K562 (cell line): ENCODE data around the gene GPR180.

Source experiments
- BCL6 ChIP-seq: fragments of 250-450 bp; sonication (Bioruptor Pico); IDR thresholded peaks from 2 replicates; pipeline ENCODE4 v1.4.0; 2020
- CBX5 ChIP-seq: IDR thresholded peaks from 2 replicates; pipeline ENCODE4 v1.6.1; 2014; ENCODE audit warnings: low read depth, borderline replicate concordance
- CHD1 ChIP-seq: fragments of 200-600 bp; sonication (generic); IDR thresholded peaks from one replicate; pipeline ENCODE4 v1.6.1; 2012; ENCODE audit warnings: mild to moderate bottlenecking, moderate library complexity, low read length, inconsistent platforms
- CTCF ChIP-seq, 3 experiments: IDR thresholded peaks in 2 of 3; conservative IDR thresholded peaks in 1 of 3; 2 replicates each; pipeline ENCODE4 v1.5.1; 2011 to 2012; ENCODE audit warnings: low read length in 3 of 3, mild to moderate bottlenecking in 3 of 3, control low read depth in 2 of 3, improper control_type of control experiment in 1 of 3, inconsistent platforms in 1 of 3, low read depth in 1 of 3, mixed read lengths in 1 of 3, moderate library complexity in 1 of 3; ENCODE audit not compliant: insufficient read depth in 2 of 3
- ELF2 ChIP-seq: fragments of 250-450 bp; sonication (Bioruptor Pico); IDR thresholded peaks from 2 replicates; pipeline ENCODE4 v1.5.0; 2021; ENCODE audit warnings: mild to moderate bottlenecking
- GABPA ChIP-seq: fragments of 200-800 bp; sonication (Bioruptor generic); conservative IDR thresholded peaks from 2 replicates; pipeline ENCODE4 v1.6.1; 2016; ENCODE audit warnings: low read depth, missing genetic modification characterization, missing compliant biosample characterization
- HMG20A ChIP-seq: fragments of 450-650 bp; formaldehyde crosslinking; conservative IDR thresholded peaks from 2 replicates; pipeline ENCODE4 v1.4.0; 2020; ENCODE audit warnings: mild to moderate bottlenecking, mixed read lengths
- MXI1 ChIP-seq: IDR thresholded peaks from 2 replicates; pipeline ENCODE4 v1.6.1; 2011; ENCODE audit warnings: low read depth, mild to moderate bottlenecking, improper control_type of control experiment, low read length
- POLR2A ChIP-seq: fragments of 450-650 bp; conservative IDR thresholded peaks from 2 replicates; pipeline ENCODE4 v1.6.1; 2016
- RAD21 ChIP-seq, 2 experiments: fragments of 250-450 bp in 1 of 2; fragments of 450-650 bp in 1 of 2; sonication (Bioruptor Pico) in 1 of 2; formaldehyde crosslinking in 1 of 2; IDR thresholded peaks in 1 of 2; conservative IDR thresholded peaks in 1 of 2; 2 replicates each; pipeline versions ENCODE4 v1.4.0 to v1.8.0; 2020 to 2022; ENCODE audit warnings: mild to moderate bottlenecking in 2 of 2, moderate library complexity in 1 of 2
- RFX1 ChIP-seq: fragments of 450-650 bp; IDR thresholded peaks from 2 replicates; pipeline ENCODE4 v1.6.1; 2016; ENCODE audit warnings: mild to moderate bottlenecking, moderate library complexity
- SIX5 ChIP-seq, 2 experiments: IDR thresholded peaks; 2 replicates each; pipeline ENCODE4 v1.6.1; 2011; ENCODE audit warnings: low read length in 2 of 2, borderline replicate concordance in 1 of 2, low read depth in 1 of 2, mild to moderate bottlenecking in 1 of 2, moderate library complexity in 1 of 2; ENCODE audit not compliant: insufficient read depth in 1 of 2
- TF ChIP-seq, protein P1 (sequence below): sonication (generic); formaldehyde crosslinking; IDR thresholded peaks from 2 replicates; pipeline ENCODE4 v1.9.0; 2022; ENCODE audit warnings: mild to moderate bottlenecking, missing genetic modification reagents
- TF ChIP-seq, protein P2 (sequence below): sonication (generic); formaldehyde crosslinking; IDR thresholded peaks from 2 replicates; pipeline ENCODE4 v1.8.0; 2022; ENCODE audit warnings: mild to moderate bottlenecking, missing genetic modification reagents

DNA sequence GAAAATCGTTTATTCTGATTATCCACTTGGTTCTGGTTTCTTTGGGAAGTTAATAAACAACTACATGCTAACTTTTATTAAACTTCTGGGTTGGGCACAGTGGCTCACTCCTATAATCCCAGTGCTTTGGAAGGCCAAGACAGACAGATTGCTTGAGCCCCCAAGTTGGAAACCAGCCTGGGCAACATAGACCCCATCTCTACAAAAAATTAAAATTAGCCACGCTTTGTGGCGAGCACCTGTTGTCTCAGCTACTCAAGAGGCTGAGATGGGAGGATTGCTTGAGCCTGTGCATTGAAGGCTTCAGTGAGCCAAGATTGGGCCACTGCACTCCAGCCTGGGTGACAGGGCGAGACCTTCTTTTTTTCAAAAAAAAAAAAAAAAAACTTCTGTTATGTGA lies 21.7 kb downstream of the GPR180 start:
- no peak for TF ChIP-seq CTCF (IDR thresholded peaks at IDR 0.05 in 2 of 3, conservative IDR thresholded peaks at IDR 0.05 in 1 of 3; ENCODE audit: insufficient read depth in 2 of 3, low read depth in 1 of 3, low read length in 3 of 3)
- TF ChIP-seq CBX5, result no peak
- no peak for TF ChIP-seq SIX5 (IDR thresholded peaks at IDR 0.05; ENCODE audit: borderline replicate concordance in 1 of 2, insufficient read depth in 1 of 2, low read depth in 1 of 2, low read length in 2 of 2)
- TF ChIP-seq POLR2A, result no peak
- no peak for TF ChIP-seq MXI1
- TF ChIP-seq, protein P1, sequence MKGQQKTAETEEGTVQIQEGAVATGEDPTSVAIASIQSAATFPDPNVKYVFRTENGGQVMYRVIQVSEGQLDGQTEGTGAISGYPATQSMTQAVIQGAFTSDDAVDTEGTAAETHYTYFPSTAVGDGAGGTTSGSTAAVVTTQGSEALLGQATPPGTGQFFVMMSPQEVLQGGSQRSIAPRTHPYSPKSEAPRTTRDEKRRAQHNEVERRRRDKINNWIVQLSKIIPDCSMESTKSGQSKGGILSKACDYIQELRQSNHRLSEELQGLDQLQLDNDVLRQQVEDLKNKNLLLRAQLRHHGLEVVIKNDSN (CRISPR knock-in tag), result no peak
- TF ChIP-seq RFX1, result no peak
- TF ChIP-seq, protein P2, sequence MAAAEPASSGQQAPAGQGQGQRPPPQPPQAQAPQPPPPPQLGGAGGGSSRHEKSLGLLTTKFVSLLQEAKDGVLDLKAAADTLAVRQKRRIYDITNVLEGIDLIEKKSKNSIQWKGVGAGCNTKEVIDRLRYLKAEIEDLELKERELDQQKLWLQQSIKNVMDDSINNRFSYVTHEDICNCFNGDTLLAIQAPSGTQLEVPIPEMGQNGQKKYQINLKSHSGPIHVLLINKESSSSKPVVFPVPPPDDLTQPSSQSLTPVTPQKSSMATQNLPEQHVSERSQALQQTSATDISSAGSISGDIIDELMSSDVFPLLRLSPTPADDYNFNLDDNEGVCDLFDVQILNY (CRISPR knock-in tag), result no peak
- no peak for TF ChIP-seq GABPA (tag)
- no peak for TF ChIP-seq CHD1
- TF ChIP-seq HMG20A (CRISPR knock-in tag), result no peak
- no peak for TF ChIP-seq ELF2 (CRISPR knock-in tag)
- no peak for TF ChIP-seq BCL6 (CRISPR knock-in tag)
- TF ChIP-seq RAD21 (CRISPR knock-in tag; conservative IDR thresholded peaks at IDR 0.05 in 1 of 2, IDR thresholded peaks at IDR 0.05 in 1 of 2), result no peak
